ENCODE measurements around the gene KIF5C. TPM values are rescaled to one million over a fixed set of nuclear protein-coding genes. Genes with fewer than 3 reads are reported as not detected.

KIF5C gene
- total RNA-seq, 1 experiment from 2014 or later: 1.6 TPM

DNA sequence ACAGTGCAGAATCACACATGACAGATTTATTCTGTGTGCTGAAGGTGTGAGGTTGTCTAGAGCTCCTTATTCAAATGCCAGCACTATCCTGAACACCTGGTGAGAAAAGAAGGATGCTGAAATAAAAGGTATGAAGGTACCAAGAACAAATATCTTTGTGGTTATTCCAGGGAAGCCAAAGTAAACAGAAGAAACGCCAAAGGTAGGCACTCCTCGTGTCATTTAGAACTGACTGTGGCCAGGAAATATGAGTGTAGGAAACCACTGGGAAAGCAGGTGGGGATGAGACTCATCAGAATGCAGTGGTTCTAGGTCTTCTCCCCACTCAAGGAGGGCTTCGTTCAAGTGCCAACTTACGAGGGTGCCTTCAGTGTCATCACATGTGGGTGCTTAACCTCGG, 80.8 kb downstream of the KIF5C start:
- Histone ChIP-seq H3K4me3 (ENCODE audit: low read depth in 2 of 2, low read length in 2 of 2) (no peak overlapping the region), H3K9me3 (ENCODE audit: control insufficient read depth, insufficient read depth, low read depth, low read length) (no peaks in the 10 kb centered on the region), H3K4me1 (ENCODE audit: control insufficient read depth, insufficient read depth, low read length) (no peaks in the 10 kb centered on the region), H3K27ac (ENCODE audit: low read length) (no peak overlapping the region), H3K36me3 (ENCODE audit: control insufficient read depth, insufficient read depth, low read length) (no peaks in the 10 kb centered on the region), H3K27me3 (ENCODE audit: control insufficient read depth, insufficient read depth, low read length) (no peaks in the 10 kb centered on the region; the same call in 1 of the 2 replicates)
- in situ Hi-C loops (cut with HindIII; ENCODE audit: low pct_unique_long_range_greater_than_20kb, low sequenced_read_pairs): no loop called here
- TF ChIP-seq CTCF (IDR thresholded peaks at IDR 0.05): no peak
- no peak for TF ChIP-seq SIN3A (IDR thresholded peaks at IDR 0.05; ENCODE audit: borderline replicate concordance, insufficient read depth, low read depth, low read length)
- TF ChIP-seq REST (IDR thresholded peaks at IDR 0.05; ENCODE audit: insufficient read depth in 1 of 2, low read depth in 2 of 2, low read length in 1 of 2): no peak
- TF ChIP-seq POLR2AphosphoS5 (IDR thresholded peaks at IDR 0.05; ENCODE audit: low read depth, low read length): no peak
- TF ChIP-seq TCF7L2 (IDR thresholded peaks at IDR 0.05; ENCODE audit: low read depth, low read length): no peak
- intact Hi-C loops (cut with micrococcal nuclease; ENCODE audit: unreplicated experiment): no loop called here
- BruUV-seq (replicated peaks): no TSS peak
- ChIA-PET CTCF (interaction anchor here (0.6 kb wide), 1 partner anchor 11 kb away, joined by 4 read pairs; no protein-coding TSS in a partner anchor), POLR2A (no interaction called here)
- DNase-seq (ENCODE audit: low read depth, low spot score): no peak
- ATAC-seq: no peak

DNA sequence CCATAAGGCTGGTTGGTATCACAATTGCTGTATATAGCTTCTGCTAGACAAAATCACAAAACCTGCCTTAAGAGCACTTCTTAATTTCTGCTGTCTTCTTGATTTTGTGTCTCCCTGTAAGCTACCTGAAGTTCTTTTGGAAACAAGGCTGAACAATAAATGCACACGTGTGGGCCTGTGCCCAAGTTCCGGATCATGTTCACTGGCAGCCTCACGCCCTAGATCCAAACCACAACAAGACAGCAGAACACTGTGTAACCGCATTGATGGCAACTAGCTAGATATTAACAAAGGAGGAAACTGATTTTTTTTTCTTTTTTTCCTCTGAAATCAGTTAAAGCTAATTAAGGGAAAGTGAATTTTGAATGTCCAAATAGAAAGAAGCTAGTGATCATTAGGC, 82.0 kb downstream of the KIF5C start:
- POLR2A ChIA-PET: no interaction called here
- no peak for ATAC-seq

GRCh38 chr2:148959745-148960144, 84.7 kb downstream of the KIF5C start:
- in situ Hi-C loops (cut with HindIII; ENCODE audit: low pct_unique_long_range_greater_than_20kb, low sequenced_read_pairs): no loop called here

More for the DNA sequence above, 82.0 kb downstream of the KIF5C start:
- CTCF ChIA-PET: interaction anchor here (0.7 kb wide), 1 partner anchor 61 kb away, joined by 12 read pairs; no protein-coding TSS in a partner anchor
- no peak for DNase-seq (ENCODE audit: low read depth, low spot score)
- Histone ChIP-seq H3K4me1 (ENCODE audit: control insufficient read depth, insufficient read depth, low read length) (no peaks in the 10 kb centered on the region), H3K9me3 (ENCODE audit: control insufficient read depth, insufficient read depth, low read depth, low read length) (no peaks in the 10 kb centered on the region), H3K4me3 (ENCODE audit: low read depth in 2 of 2, low read length in 2 of 2) (no peak overlapping the region), H3K36me3 (ENCODE audit: control insufficient read depth, insufficient read depth, low read length) (no peaks in the 10 kb centered on the region), H3K27ac (ENCODE audit: low read length) (no peak overlapping the region), H3K27me3 (ENCODE audit: control insufficient read depth, insufficient read depth, low read length) (no peaks in the 10 kb centered on the region; the same call in 1 of the 2 replicates)
- BruUV-seq (replicated peaks): no TSS peak
- TF ChIP-seq SIN3A (IDR thresholded peaks at IDR 0.05; ENCODE audit: borderline replicate concordance, insufficient read depth, low read depth, low read length) (no peak), TCF7L2 (IDR thresholded peaks at IDR 0.05; ENCODE audit: low read depth, low read length) (no peak), POLR2AphosphoS5 (IDR thresholded peaks at IDR 0.05; ENCODE audit: low read depth, low read length) (no peak)
- intact Hi-C loops (cut with micrococcal nuclease; ENCODE audit: unreplicated experiment): no loop called here
- in situ Hi-C loops (cut with HindIII; ENCODE audit: low pct_unique_long_range_greater_than_20kb, low sequenced_read_pairs): no loop called here

More at GRCh38 chr2:148959745-148960144, 84.7 kb downstream of the KIF5C start:
- CTCF ChIA-PET: no interaction called here
- no peak for DNase-seq (ENCODE audit: low read depth, low spot score)
- intact Hi-C loops (cut with micrococcal nuclease; ENCODE audit: unreplicated experiment): no loop called here
- Histone ChIP-seq H3K9me3 (ENCODE audit: control insufficient read depth, insufficient read depth, low read depth, low read length) (no peaks in the 10 kb centered on the region), H3K36me3 (ENCODE audit: control insufficient read depth, insufficient read depth, low read length) (no peaks in the 10 kb centered on the region), H3K4me1 (ENCODE audit: control insufficient read depth, insufficient read depth, low read length) (no peaks in the 10 kb centered on the region), H3K27ac (ENCODE audit: low read length) (no peak overlapping the region), H3K4me3 (ENCODE audit: low read depth in 2 of 2, low read length in 2 of 2) (no peak overlapping the region), H3K27me3 (ENCODE audit: control insufficient read depth, insufficient read depth, low read length) (no peaks in the 10 kb centered on the region)
- no peak for ATAC-seq
- no peak for TF ChIP-seq POLR2AphosphoS5 (IDR thresholded peaks at IDR 0.05; ENCODE audit: low read depth, low read length)
- no peak for TF ChIP-seq TCF7L2 (IDR thresholded peaks at IDR 0.05; ENCODE audit: low read depth, low read length)
- TF ChIP-seq CTCF (IDR thresholded peaks at IDR 0.05): no peak
- TF ChIP-seq SIN3A (IDR thresholded peaks at IDR 0.05; ENCODE audit: borderline replicate concordance, insufficient read depth, low read depth, low read length): no peak
- no peak for TF ChIP-seq REST (IDR thresholded peaks at IDR 0.05; ENCODE audit: insufficient read depth in 1 of 2, low read depth in 2 of 2, low read length in 1 of 2)
- no TSS peak for BruUV-seq (replicated peaks)
- POLR2A ChIA-PET: no interaction called here

All from Panc1 (cell line).